ENCODE results near the gene PRSS38.
A peak's percentile ranks its signal among the peaks of the same experiment; 100 is the strongest.

Gene PRSS38

DNA sequence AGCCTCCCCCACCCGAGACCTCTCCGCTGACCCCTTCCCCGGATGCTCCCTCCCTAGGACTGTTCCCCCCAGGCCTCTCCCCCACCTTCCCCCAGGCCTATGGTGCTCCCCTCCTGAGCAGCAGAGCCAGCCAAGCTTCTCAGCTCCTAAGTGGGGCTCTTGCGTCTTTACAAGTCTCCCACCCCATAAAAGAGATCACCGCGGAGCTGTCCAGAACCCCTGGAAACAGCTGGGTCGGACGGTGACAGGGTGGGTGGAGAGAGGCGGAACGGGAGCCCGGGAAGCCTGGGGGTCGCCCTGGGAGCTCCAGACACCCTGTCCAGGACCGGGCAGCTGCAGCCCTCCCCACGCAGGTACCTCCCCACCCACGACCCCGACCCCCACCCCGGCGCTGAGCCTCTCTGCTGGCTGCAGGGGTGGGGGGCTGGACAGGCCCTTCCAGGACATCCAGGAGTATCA lies 71.1 kb downstream of the PRSS38 start:
- no peak for DNase-seq

DNA sequence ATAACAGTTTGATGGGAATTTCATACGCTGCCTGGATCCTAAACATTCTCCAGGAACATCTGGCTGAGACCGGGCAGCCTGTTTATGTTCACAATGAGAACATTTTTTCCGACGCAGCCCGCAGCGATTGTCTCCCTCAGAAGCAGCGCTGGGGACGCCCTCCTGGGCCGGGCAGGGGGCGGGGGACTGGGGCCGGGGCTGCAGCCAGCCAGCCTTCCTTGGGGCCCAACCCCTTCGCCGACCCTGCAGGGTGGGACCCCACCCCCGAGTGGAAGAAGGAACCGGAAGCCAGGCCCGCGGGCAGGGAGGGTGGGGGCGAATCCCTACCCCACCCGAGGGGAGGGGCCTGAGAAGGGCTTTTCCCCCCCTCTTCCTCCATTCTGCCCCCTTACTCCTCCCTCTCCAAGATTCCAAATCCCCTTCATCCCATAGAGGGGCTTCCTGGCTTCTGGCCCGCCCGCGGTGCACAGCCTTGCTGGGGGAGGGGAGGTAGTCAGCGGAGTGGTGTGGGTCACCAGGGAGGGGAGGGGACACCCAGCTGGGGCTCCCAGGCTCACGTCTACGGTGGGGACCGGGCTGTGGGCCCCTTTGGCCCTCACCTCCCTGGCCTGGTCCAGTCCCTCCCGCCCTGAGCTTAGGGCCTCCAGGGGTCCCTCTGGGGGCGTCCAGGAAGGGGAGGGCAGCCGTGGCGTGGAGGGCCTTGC lies 71.7 kb downstream of the PRSS38 start:
- peak; percentile 67 for DNase-seq

DNA sequence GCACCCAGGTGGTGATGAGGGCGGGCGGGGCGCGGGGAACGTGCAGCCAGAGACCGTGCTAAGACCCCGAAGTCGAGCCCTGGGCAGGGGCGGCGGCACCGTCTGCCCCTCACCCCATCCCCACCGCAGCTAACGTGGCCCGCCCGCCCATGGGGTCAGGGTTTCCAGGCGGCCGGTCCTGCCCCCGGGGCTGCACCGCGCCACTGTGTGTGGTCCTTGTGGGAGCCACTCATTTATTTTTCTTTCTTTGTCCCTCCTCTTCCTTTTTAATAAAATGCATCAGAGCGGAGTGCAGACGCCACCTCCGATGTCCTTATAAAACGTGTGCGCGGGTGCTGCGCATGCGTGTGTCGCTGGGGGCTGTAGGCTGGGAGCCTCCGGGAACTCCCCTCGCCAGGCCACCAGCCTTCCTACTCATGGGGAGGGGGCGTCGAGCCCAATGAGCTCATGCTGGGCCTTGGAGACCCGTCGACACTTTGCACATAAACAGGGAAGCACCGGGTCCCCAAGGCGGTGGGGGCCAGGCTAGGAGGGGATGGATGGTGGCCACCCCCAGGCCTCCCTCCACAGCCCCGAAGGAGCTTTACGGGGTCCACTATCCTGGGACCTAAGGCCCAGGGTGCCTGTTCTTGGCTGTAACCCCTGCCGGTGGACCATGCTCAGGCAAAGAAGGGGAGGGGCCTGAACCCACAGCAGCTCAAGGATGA lies 72.4 kb downstream of the PRSS38 start:
- peak; percentile 71 for DNase-seq

DNA sequence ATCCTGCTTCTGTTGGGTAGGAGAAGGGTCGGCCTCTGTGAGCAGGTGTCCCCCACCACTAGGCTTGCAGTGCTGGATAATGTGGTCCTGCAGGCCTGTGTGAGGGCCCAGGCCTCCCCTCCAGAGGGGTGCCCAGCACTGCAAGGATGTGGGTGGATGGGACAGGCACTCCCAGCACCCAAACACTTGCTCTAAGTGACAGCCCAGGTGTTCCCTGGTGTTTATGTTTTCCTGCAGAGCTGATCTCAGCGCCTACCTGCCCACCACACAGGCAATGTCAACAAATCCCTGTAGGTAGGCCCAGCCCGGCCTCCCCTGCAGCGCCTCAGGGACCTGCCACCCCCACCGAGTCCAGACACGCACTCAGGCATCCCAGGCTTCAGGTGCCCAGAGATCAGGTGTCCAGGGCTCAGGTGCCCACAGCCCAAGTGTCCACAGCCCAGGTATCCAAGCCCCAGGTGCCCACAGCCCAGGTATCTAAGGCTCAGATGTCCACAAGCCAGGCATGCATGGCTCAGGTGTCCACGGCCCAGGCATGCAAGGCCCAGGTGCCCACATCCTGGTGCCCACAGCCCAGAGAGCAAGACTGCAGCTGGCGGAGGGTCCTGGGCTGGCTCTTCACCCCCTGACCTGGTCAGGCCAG lies 73.0 kb downstream of the PRSS38 start:
- no peak for DNase-seq

DNA sequence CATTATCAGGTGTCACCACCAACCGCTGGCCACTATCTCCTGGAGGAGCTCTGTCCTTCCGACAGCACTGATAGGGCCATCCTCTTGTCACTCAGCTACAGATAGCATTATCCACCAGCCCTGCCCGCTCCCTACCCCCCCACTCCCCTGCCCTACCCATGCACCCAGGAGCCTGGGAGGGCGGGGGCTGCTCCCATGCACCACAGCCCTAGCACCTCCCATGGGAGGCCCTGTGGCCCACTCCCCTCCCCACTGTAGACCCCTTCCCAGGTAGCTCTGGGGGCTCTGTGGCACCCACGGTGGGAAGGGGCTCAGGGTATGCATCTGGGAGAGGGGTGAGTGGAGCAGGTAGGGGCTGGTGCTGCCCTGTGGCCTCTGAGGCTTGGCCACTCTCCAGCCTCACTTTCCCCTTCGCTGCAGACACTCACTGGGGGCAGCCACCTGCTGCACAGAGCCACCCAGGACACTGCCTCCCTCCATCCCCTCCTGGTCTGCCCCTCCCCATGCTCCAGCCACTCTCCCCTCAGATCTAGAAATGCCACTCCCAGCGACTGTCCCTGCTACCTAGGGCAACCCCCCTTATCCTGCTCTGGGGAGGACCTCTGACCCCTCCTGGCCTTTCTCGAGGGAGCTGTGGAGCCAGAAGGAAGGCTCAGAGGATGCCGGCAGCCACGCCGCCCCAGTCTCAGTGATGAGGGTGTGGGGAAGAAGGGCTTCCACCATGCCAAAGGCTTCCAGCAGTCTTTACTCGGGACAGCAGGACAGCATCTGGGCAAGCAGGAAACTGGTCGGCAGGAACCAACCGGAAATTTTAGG lies 73.8 kb downstream of the PRSS38 start:
- DNase-seq: no peak

DNA sequence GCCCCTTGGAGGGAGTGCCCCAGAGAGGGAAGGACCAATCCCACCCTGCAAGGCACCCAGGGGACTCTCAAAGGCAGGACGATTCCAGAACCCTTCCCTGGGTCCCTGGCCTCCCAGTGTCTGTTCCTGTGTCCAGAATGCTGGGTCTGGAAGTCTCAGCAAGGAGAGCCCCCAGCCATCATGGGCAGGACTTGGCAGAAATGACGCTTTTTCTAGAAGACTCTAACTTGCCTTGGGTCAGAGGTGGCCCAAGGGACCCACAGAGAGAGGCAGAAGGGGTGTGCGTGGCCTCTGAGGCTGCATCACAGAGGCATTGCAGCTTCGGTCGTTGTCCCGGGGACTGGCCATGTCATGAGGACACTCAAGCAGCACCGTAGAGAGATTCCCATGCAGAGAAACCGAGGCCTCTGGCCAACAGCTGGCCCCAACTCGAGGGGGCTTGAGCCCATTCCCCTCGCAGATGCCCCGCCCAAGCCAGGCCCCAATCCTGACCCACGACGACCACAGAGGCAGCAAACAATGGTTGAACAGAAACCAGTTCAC lies 74.5 kb downstream of the PRSS38 start:
- DNase-seq: no peak

DNA sequence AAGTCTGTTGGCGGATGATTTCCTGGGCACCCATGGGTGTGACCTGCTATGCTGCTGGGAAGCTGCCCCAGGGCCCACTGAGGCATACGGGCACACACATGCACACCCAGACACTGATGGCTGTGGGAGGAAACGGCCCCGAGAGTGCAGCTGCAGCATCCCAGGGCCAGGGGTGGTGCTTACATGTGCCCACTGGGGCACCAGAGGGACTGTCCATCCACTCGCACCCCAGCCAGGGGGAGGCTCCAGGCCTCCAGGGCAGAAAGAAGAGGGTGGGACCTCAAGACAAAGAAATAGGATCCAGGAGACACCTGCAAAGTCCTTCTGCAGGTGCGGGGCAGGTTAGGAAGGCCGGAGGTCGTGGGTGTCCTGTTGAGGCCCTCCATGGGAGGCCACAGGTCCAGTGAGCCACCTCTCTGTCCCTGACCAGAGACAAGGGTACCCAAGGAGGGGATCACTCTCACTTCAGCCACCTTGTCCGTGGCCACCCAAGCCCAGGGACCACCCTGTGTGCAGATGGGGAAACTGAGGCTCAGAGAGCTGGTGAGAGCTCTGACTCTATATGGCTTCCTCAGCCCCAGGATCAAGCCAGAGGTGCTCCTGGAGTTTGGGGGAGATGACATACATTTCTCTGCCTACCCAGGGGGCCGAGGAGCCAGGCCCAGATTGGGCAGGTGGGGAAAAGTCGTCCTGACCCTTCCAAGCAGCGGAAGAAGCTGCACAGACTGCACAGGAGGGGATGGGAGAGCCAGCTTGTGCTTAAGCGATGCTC lies 75.2 kb downstream of the PRSS38 start:
- DNase-seq: no peak

DNA sequence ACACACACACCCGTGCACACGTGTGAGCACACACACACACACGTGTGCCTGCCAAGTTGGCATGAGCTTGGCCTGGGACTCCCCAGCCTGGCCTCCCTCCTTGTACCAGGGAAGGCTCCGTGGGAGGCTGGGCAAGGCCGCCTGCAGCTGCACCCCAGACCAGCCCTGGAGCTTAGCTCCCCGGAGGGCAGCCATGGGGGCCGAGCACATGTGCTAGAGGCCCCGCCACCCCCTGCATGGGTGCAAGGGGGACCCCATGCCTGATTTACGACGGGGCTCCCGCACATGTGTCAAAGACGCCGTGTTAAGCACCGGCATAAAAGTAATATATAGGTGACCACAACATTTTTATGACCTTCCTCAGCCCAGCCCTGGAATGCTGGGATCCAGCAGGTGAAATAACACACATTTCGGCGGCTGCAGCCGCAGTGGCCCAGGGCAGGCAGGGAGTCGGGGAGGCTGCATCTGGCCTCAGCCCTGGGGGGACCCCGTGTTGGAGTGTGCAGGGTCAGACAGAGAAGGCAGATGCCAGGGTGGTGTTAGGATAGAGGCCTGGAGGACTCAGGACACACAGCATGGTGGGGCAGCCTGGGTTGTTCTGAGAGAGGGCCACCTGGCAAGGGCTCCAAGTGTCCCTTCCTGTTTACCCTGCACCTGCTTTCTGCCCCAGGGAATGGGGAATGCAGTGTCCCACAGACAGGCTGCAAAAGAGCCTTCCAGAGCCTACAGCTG lies 75.9 kb downstream of the PRSS38 start:
- DNase-seq: no peak

DNA sequence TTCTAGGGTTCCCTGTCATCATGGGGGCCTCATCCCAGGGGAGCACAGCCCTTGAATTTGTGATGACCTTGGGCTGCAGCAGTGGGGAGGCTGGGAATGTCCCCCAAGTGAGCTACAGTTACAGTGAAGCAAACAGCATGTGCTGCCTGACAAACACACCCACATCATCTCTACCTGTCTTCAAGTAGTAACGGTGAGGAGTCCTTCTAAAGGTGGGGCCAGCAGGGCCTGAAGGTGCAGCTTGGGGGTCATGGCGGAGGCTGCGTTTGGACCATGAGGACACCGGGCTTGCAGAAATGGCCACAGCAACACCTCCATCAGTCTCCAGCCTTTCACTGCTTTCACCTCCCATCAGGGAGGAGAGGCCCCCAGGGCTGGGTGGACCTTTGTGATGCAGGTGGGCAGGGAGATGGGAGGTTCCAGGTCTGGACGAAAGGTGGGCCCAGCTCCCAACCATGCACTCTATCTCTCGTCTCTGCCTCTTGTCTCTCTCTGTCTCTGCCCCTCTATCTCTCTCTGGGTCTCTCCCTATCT lies 76.5 kb downstream of the PRSS38 start:
- no peak for DNase-seq

DNA sequence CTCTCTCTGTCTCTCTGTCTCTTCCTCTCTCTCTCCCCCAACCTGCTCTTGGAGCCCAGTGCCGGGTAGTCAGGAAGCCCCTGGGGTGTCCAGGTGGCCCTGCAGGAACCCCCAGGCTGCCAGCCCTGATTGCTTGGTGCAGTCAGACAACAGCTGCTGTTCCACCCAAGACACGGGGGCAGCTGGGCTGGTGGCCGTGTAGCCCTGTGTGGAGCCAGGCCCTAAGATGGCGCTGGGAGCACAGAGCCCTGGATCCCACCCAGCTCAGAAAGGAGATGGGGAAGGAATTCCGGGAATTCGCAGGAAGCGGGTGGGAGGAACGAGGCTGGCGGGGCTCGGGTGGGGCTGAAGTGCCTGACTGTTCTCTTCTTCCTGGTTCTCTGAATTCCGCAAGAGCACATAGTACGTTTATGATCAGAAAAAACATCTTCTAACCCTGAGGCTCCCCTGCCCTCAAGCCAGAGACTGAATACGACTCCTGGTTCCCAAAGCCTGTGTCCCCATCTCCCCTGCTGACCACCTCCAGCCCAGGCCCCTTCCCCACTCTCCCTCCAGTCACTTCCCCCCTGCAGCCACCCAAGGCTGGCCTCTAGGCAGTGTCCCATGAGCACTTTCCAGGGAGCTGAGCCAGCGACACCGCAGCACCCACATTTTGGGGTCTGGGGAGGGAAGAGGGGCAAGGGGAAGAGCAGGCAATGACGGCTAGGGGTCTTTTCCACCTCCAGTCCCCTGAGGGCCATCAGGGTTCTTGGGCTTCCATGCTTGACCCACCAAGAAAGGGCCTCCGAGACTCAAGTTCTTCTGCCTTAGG lies 77.2 kb downstream of the PRSS38 start:
- no peak for DNase-seq

DNA sequence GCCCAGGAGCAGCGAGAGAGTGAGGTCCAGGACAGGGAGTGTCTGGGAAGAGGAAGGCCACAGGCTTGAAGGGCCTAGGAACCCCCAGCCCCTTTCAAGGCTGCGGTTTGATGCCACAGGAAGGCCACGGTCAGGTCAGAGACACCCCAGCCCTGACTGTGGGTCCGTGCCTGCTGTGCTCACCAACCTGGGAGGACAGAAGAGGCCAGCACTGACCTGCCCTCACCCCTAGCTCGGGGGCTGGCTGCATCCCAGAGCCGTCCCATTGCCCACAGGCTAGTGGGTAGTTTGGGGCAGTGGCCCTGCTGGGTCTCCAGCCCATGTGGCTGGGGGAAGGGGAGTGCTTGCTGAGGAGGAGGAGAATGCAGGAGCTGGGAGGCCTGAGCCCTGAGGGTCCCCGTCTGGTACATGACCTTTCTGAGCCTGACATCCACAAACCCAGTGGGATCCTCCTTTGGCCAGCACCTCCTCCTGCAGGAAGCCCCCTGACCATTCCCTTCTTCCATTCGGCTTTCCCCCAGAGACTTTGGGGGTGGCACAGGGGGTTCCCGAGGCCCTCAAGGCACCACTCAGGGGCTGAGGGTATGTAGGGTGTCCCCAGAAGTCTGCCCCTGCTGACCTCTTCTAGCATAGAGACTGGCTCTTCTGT lies 77.9 kb downstream of the PRSS38 start:
- peak; percentile 3 for DNase-seq

DNA sequence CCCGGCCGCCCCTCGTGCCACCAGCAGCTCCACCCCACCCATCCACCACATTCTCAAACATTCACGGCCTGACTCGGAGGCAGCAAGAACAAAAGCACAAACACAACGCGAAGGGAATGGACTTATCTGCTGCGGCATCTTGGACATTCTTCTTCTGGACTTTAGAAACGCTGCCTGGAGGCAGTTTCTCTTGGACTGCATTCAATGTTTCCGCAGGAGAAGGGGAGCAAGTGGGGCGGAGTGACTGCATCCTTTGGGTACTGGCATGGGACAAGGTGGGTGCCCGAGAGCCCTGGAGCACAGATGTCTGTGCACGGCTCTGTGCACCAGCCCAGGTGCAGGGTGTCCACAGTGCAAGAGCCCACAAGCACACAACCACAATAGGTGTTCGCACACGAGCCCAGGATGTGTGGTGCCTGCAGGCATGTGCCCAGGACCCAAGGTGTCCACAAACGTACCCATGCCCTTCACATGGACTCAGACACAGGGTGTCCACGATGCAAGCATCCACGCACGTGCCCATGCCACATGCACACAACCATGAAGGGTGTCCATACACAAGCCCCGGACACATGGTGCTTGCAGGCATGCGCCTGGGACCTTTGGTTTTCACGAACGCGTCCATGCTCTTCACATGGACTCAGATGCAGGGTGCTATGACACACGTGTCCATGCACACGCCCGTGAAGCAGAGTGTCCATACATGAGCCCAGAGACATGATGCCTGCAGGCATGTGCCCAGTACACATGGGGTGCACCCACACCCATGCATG lies 78.7 kb downstream of the PRSS38 start:
- peak; percentile 1 for DNase-seq

DNA sequence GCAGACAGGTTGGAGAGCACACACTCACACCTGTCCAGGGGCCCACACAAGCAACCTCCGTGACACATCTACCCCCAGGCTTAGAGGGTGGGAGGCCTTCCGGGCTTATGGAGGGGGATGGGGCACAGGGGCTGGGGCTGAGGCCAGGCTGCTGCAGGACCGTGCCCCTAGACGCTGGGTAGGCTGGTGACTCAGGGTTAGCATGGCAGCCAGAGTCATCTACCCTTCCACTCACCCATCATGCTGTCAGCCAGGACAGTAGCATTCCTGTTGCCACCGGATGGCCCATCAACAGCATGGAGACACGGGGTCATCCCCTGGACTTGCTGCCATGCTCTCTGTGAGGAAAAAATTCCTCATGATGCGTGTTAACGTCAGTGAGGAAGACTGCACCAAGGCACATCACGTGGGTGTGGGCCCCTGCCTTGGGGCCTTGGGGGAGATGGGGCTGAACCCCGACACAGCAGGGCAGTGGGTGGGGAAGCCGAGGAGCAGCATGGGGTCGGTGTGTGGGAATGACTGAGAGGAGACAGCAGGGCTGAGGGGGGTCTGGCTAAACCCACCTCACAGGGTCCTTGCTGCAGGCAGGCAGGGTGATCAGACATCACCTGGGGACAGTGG lies 79.5 kb downstream of the PRSS38 start:
- no peak for DNase-seq
